Neural cell (in vitro differentiated cells): ENCODE measurements around the gene SIGLEC6. TPM values are rescaled to one million over a fixed set of nuclear protein-coding genes. Genes with fewer than 3 reads are reported as not detected.

Experiments
- H2AFZ ChIP-seq: fragments of 200-600, 300-800 bp; sonication (generic), shearing (Covaris generic); 2 replicates; pipeline ENCODE4 v1.6.0; 2014; ENCODE audit warnings: low read depth, mild to moderate bottlenecking, antibody characterized with exemption, low read length, moderate library complexity
- H3F3A ChIP-seq: fragments of 200-600 bp; shearing (Covaris generic); 2 replicates; pipeline ENCODE4 v1.6.1; 2016; ENCODE audit warnings: mild to moderate bottlenecking, moderate library complexity, mixed read lengths, antibody characterized with exemption, low read length; ENCODE audit not compliant: insufficient read depth, poor library complexity, severe bottlenecking
- H3K27ac ChIP-seq: fragments of 200-600, 300-800 bp; sonication (generic), shearing (Covaris generic); 2 replicates; pipeline ENCODE4 v1.5.1; 2014; ENCODE audit warnings: mild to moderate bottlenecking, low read length, moderate library complexity
- H3K27me3 ChIP-seq: fragments of 300-800, 200-600 bp; sonication (generic), shearing (Covaris generic); 2 replicates; pipeline ENCODE4 v1.6.0; 2014; ENCODE audit warnings: mild to moderate bottlenecking, low read depth, low read length, moderate library complexity; ENCODE audit not compliant: insufficient read depth
- H3K36me3 ChIP-seq: fragments of 300-800, 200-600 bp; sonication (generic), shearing (Covaris generic); 2 replicates; pipeline ENCODE4 v1.5.1; 2014; ENCODE audit warnings: mild to moderate bottlenecking, antibody characterized with exemption, low read length, moderate library complexity; ENCODE audit not compliant: insufficient read depth
- H3K4me2 ChIP-seq: fragments of 300-800, 200-600 bp; sonication (generic), shearing (Covaris generic); 2 replicates; pipeline ENCODE4 v1.6.0; 2014; ENCODE audit warnings: mild to moderate bottlenecking, low read length
- H3K4me3 ChIP-seq: fragments of 300-800, 200-600 bp; sonication (generic), shearing (Covaris generic); 2 replicates; pipeline ENCODE4 v1.5.1; 2014; ENCODE audit warnings: mild to moderate bottlenecking, low read length, moderate library complexity
- H3K79me2 ChIP-seq: fragments of 200-600 bp; shearing (Covaris generic); replicated peaks from 2 replicates; pipeline ENCODE4 v1.6.0; 2014; ENCODE audit warnings: mild to moderate bottlenecking, low read length, moderate library complexity; ENCODE audit not compliant: insufficient read depth
- H3K9ac ChIP-seq: fragments of 300-800, 200-600 bp; sonication (generic), shearing (Covaris generic); 2 replicates; pipeline ENCODE4 v1.6.1; 2016; ENCODE audit warnings: mild to moderate bottlenecking, low read length, mixed read lengths
- H3K9me2 ChIP-seq: fragments of 200-600 bp; shearing (Covaris generic); 2 replicates; pipeline ENCODE4 v1.6.1; 2016; ENCODE audit warnings: mild to moderate bottlenecking, low read length, mixed read lengths; ENCODE audit not compliant: insufficient read depth
- H3K9me3 ChIP-seq: fragments of 200-600, 300-800 bp; sonication (generic), shearing (Covaris generic); 2 replicates; pipeline ENCODE4 v1.6.1; 2016; ENCODE audit warnings: mild to moderate bottlenecking, mixed run types, low read length, moderate library complexity, mixed read lengths
- H4K20me1 ChIP-seq: fragments of 200-600 bp; shearing (Covaris generic); 2 replicates; pipeline ENCODE4 v1.6.1; 2016; ENCODE audit warnings: mild to moderate bottlenecking, mixed run types; ENCODE audit not compliant: insufficient read depth
- EP300 ChIP-seq: fragments of 450-650 bp; conservative IDR thresholded peaks from 2 replicates; pipeline ENCODE4 v1.6.1; 2014; ENCODE audit warnings: antibody characterized with exemption, mild to moderate bottlenecking, moderate library complexity; ENCODE audit not compliant: poor library complexity, severe bottlenecking
- EZH2 ChIP-seq: fragments of 200-600, 300-800 bp; shearing (Covaris generic), sonication (generic); IDR thresholded peaks from 2 replicates; pipeline ENCODE4 v1.6.1; 2014; ENCODE audit warnings: antibody characterized with exemption, low read length, borderline replicate concordance, mild to moderate bottlenecking; ENCODE audit not compliant: insufficient read depth, poor library complexity, severe bottlenecking
- MXI1 ChIP-seq: fragments of 450-650 bp; conservative IDR thresholded peaks from 2 replicates; pipeline ENCODE4 v1.6.1; 2014; ENCODE audit warnings: antibody characterized with exemption, mild to moderate bottlenecking; ENCODE audit not compliant: poor library complexity, severe bottlenecking
- POLR2AphosphoS5 ChIP-seq: IDR thresholded peaks from 2 replicates; pipeline ENCODE4 v1.6.1; 2012
- TAF1 ChIP-seq: IDR thresholded peaks from 2 replicates; pipeline ENCODE4 v1.6.1; 2012; ENCODE audit warnings: low read depth
- polyA plus RNA-seq: library from polyadenylated mRNA; depleted of rRNA; stranded (reverse); fragments of >200 nt; gene quantifications from 2 replicates; pipeline ENCODE4 v1.2.3, GENCODE V29; 2014
- TF ChIP-seq, protein P1 (sequence below): fragments of 450-650 bp; IDR thresholded peaks from 2 replicates; pipeline ENCODE4 v1.5.1; 2014; ENCODE audit warnings: antibody characterized with exemption, mild to moderate bottlenecking, moderate library complexity; ENCODE audit not compliant: poor library complexity, severe bottlenecking

SIGLEC6 gene
- polyA plus RNA-seq, 1 donor from 2014 or later, result not detected

DNA sequence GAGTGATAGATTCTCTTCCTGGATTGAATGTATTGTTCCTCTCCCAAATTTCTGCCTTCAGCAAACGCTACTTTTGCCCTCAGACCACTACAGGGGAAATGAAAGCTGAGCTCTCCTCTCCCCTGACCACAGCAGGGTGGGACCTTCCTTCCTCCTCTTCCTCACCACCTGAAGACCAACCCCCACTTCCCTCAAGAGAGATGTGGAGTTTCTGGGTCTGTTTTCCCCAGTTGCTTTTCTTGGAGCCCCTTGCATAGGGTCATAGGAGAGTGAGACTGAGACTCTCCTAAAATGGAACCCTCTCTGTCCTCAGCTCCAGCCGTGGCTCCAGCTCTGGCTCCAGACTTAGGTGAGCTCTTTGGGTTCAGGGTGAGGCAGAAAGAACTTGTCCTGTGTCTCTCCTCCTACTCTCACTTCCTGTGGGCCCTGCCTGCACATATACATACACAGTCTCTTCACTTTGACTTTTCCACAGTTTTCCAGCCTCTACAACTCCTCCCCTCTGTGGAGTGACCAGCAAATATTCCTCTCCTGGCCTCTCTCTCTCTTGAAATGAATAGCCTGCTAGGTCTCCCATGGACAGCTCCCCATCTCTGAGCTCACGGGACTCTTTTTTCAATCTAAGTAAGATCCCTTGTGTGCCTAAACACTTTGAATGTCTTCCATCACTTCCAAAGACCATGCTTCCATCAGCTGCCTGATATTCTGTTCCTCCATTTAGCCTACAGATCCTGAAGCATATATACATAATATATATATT, 20.4 kb upstream of the SIGLEC6 start:
- Histone ChIP-seq H3F3A (no peaks in the 10 kb centered on the region), H3K4me3 (no peak overlapping the region), H3K27me3 (peaks cover 4% of the 10 kb centered on the region), H3K9ac (no peak overlapping the region), H2AFZ (no peak overlapping the region), H3K9me3 (no peaks in the 10 kb centered on the region), H3K9me2 (no peaks in the 10 kb centered on the region), H4K20me1 (no peaks in the 10 kb centered on the region), H3K27ac (no peak overlapping the region), H3K36me3 (no peaks in the 10 kb centered on the region), H3K79me2 (no peaks in the 10 kb centered on the region), H3K4me2 (no peak overlapping the region)
- TF ChIP-seq MXI1 (no peak), POLR2AphosphoS5 (no peak)
- TF ChIP-seq, protein P1, sequence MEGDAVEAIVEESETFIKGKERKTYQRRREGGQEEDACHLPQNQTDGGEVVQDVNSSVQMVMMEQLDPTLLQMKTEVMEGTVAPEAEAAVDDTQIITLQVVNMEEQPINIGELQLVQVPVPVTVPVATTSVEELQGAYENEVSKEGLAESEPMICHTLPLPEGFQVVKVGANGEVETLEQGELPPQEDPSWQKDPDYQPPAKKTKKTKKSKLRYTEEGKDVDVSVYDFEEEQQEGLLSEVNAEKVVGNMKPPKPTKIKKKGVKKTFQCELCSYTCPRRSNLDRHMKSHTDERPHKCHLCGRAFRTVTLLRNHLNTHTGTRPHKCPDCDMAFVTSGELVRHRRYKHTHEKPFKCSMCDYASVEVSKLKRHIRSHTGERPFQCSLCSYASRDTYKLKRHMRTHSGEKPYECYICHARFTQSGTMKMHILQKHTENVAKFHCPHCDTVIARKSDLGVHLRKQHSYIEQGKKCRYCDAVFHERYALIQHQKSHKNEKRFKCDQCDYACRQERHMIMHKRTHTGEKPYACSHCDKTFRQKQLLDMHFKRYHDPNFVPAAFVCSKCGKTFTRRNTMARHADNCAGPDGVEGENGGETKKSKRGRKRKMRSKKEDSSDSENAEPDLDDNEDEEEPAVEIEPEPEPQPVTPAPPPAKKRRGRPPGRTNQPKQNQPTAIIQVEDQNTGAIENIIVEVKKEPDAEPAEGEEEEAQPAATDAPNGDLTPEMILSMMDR, result no peak

GRCh38 chr19:51550848-51551672, 19.6 kb upstream of the SIGLEC6 start:
- no peaks in the 10 kb centered on the region for H3F3A ChIP-seq
- no peak overlapping the region for H2AFZ ChIP-seq
- H3K27ac ChIP-seq, result no peak overlapping the region
- no peaks in the 10 kb centered on the region for H3K9me3 ChIP-seq
- H3K79me2 ChIP-seq, result no peaks in the 10 kb centered on the region
- H3K9ac ChIP-seq, result no peak overlapping the region
- no peak overlapping the region for H3K4me2 ChIP-seq
- no peaks in the 10 kb centered on the region for H4K20me1 ChIP-seq
- peaks cover 4% of the 10 kb centered on the region for H3K27me3 ChIP-seq
- H3K4me3 ChIP-seq, result no peak overlapping the region
- no peak for TF ChIP-seq EZH2
- TF ChIP-seq TAF1, result no peak
- TF ChIP-seq, protein P1, result no peak
- H3K9me2 ChIP-seq, result no peaks in the 10 kb centered on the region
- no peaks in the 10 kb centered on the region for H3K36me3 ChIP-seq

DNA sequence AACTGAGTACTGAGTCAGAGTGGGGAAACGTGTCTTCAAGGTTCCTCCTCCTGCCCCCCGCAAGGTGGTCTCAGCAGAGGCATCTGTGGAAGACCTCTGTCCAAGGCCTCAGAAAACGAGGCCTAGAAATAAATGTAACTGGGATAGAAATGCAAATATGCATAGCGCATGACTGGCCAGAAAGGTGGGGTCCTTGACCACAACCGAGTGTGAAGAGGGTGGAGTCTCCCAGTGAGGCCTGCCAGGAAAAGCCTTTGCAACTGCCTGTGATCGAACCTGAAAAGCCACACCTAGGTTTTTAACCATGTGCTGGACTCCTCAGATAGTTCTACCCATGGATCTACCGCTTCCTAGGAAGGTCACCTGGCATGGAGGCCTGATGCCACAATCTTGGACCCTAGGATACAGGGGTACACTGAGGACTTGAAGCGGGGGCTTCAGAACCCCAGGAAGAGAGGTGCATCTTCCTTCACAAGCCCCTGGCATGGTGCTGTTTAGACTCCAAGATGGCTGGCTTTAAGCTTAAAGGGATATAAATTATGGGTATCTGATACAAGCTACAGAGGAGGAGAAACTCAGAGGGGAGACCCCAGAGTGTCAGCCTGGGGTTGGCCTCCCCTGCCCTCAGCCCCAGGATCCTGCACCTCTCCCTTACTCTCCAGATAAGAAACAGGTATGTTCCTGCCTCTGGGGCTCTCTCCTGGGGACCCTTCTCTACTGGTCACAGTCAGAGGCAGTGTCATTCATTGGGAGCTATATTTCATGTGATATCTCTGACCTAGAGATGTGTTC, 18.3 kb upstream of the SIGLEC6 start:
- TF ChIP-seq EZH2 (no peak), EP300 (no peak)
- Histone ChIP-seq H3K27ac (no peak overlapping the region), H3F3A (no peaks in the 10 kb centered on the region), H4K20me1 (no peaks in the 10 kb centered on the region), H3K4me2 (no peak overlapping the region), H3K9me3 (no peaks in the 10 kb centered on the region), H3K4me3 (no peak overlapping the region), H3K36me3 (no peaks in the 10 kb centered on the region), H3K27me3 (peaks cover 4% of the 10 kb centered on the region), H3K79me2 (no peaks in the 10 kb centered on the region), H3K9ac (no peak overlapping the region), H3K9me2 (no peaks in the 10 kb centered on the region), H2AFZ (no peak overlapping the region)
